ENCODE measurements around the gene DNAL1. TPM values are rescaled to one million over a fixed set of nuclear protein-coding genes. Genes with fewer than 3 reads are reported as not detected.

The DNAL1 gene
- total and polyA plus RNA-seq, 2 of the 4 experiments (the other 2 are of a cell fraction) = 4.5 to 5.4 TPM

DNA sequence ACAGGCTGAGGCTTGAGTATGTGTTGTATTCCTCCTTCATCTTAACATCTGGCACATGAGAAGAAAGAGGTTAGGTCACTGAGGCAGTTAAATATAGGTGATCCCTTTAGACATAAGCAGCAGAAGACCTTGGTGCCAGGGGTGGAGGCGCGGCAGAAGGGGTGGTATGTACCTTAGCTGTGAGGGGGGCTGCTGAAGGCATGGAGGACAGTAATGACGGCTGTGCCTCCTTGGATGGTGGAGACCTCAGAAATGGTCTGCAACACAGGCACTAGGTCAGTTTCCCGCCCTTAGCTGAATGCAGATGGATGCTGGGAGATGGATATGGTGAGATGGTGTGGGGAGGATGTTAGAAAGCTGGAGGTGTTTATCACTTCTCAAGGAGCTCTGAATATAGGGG, 70.9 kb downstream of the DNAL1 start:
- Histone ChIP-seq H3K56ac (ENCODE audit: extremely low read depth, insufficient read depth, low read length) (no peak overlapping the region), H3K4me3 (ENCODE audit: insufficient read depth, low read depth, low read length) (no peak overlapping the region), H2BK120ac (ENCODE audit: low read depth, low read length) (no peak overlapping the region), H2BK20ac (ENCODE audit: low read depth, low read length) (no peak overlapping the region), H4K91ac (ENCODE audit: insufficient read depth, low read depth, low read length) (no peak overlapping the region), H3K4me1 (ENCODE audit: control insufficient read depth, insufficient read depth, low read length) (peaks cover 16% of the 10 kb centered on the region), H3K36me3 (ENCODE audit: control insufficient read depth, insufficient read depth, low read length) (peaks cover 33% of the 10 kb centered on the region), H2BK15ac (ENCODE audit: low read depth, low read length) (no peak overlapping the region), H4K8ac (ENCODE audit: low read depth in 2 of 2, low read length in 2 of 2) (no peak overlapping the region), H3K27ac (ENCODE audit: insufficient read depth, low read length) (peak overlapping the region; percentile 6; the same call in 1 of the 2 replicates), H4K5ac (ENCODE audit: low read depth, low read length) (no peak overlapping the region), H2BK5ac (ENCODE audit: low read depth, low read length, poor library complexity, severe bottlenecking) (no peak overlapping the region), H3K4me2 (ENCODE audit: low read depth, low read length) (no peak overlapping the region), H2AFZ (replicated peaks; ENCODE audit: low read length, poor library complexity) (no peak overlapping the region), H3K27me3 (ENCODE audit: control insufficient read depth, insufficient read depth, low read length) (no peaks in the 10 kb centered on the region), H3K9me3 (ENCODE audit: control insufficient read depth, insufficient read depth, low read length) (no peaks in the 10 kb centered on the region), H2AK9ac (replicated peaks; ENCODE audit: low read depth, low read length, poor library complexity) (no peak overlapping the region), H3K4ac (ENCODE audit: low read depth, low read length) (no peak overlapping the region), H3K18ac (ENCODE audit: low read depth, low read length) (no peak overlapping the region), H4K20me1 (ENCODE audit: insufficient read depth, low read length) (peaks cover 40% of the 10 kb centered on the region), H2AK5ac (ENCODE audit: low read depth, low read length) (no peak overlapping the region), H3K79me1 (ENCODE audit: low read depth in 1 of 2, low read length in 2 of 2) (peaks cover 20 to 66% of the 10 kb centered on the region in 2 experiments; a peak in 3 of 4 replicates), H3K14ac (replicated peaks; ENCODE audit: low read depth, low read length) (no peak overlapping the region), H3K9ac (ENCODE audit: low read depth, low read length) (no peak overlapping the region), H3K23ac (ENCODE audit: low read depth, low read length) (no peak overlapping the region), H3K9me1 (ENCODE audit: insufficient read depth, low read length) (peaks cover 12% of the 10 kb centered on the region)
- TF ChIP-seq CHD1 (IDR thresholded peaks at IDR 0.05; ENCODE audit: low read depth, low read length) (no peak), SMC3 (IDR thresholded peaks at IDR 0.05; ENCODE audit: low read depth, low read length) (no peak), MAFK (IDR thresholded peaks at IDR 0.05; ENCODE audit: low read depth, low read length) (no peak), NFE2L2 (IDR thresholded peaks at IDR 0.05; ENCODE audit: low read depth, low read length) (no peak), BHLHE40 (IDR thresholded peaks at IDR 0.05; ENCODE audit: low read depth, low read length) (no peak), MAZ (IDR thresholded peaks at IDR 0.05; ENCODE audit: borderline replicate concordance, low read depth, low read length) (no peak)
- TF ChIP-seq, protein P1, sequence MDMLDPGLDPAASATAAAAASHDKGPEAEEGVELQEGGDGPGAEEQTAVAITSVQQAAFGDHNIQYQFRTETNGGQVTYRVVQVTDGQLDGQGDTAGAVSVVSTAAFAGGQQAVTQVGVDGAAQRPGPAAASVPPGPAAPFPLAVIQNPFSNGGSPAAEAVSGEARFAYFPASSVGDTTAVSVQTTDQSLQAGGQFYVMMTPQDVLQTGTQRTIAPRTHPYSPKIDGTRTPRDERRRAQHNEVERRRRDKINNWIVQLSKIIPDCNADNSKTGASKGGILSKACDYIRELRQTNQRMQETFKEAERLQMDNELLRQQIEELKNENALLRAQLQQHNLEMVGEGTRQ (IDR thresholded peaks at IDR 0.05; ENCODE audit: low read depth, low read length) = no peak
- TF ChIP-seq, protein P2, sequence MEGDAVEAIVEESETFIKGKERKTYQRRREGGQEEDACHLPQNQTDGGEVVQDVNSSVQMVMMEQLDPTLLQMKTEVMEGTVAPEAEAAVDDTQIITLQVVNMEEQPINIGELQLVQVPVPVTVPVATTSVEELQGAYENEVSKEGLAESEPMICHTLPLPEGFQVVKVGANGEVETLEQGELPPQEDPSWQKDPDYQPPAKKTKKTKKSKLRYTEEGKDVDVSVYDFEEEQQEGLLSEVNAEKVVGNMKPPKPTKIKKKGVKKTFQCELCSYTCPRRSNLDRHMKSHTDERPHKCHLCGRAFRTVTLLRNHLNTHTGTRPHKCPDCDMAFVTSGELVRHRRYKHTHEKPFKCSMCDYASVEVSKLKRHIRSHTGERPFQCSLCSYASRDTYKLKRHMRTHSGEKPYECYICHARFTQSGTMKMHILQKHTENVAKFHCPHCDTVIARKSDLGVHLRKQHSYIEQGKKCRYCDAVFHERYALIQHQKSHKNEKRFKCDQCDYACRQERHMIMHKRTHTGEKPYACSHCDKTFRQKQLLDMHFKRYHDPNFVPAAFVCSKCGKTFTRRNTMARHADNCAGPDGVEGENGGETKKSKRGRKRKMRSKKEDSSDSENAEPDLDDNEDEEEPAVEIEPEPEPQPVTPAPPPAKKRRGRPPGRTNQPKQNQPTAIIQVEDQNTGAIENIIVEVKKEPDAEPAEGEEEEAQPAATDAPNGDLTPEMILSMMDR (conservative IDR thresholded peaks at IDR 0.05; ENCODE audit: low read depth, low read length) = no peak
- intact Hi-C loops (cut with micrococcal nuclease) (no loop called here), in situ Hi-C loops (cut with MboI; ENCODE audit: low sequenced_read_pairs) (no loop called here), dilution Hi-C loops (cut with HindIII; ENCODE audit: low sequenced_read_pairs, unreplicated experiment) (no loop called here)
- no peak for DNase-seq
- CTCF ChIA-PET = no interaction called here
- no TSS peak for BruUV-seq (replicated peaks)
- no peak for ATAC-seq (ENCODE audit: low read depth)
- WGBS, 2 experiments (ENCODE audit: extremely low coverage in 2 of 2, insufficient read length in 1 of 2) = no CpG with 5 or more reads among the region's 4 CpGs
- POLR2A ChIA-PET (ENCODE audit: unreplicated experiment) = no interaction called here

Data from IMR-90 (cell line).